ENCODE data around the gene WDR55. TPM values are rescaled to one million over a fixed set of nuclear protein-coding genes. Genes with fewer than 3 reads are reported as not detected.
"Not testable (repeated sequence)": the region's sequence is repeated elsewhere in the genome, so short reads cannot be mapped to it uniquely, and the experiment has no call there.

Gene WDR55
- total RNA-seq, 1 experiment from 2014 or later, result 38.8 TPM

DNA sequence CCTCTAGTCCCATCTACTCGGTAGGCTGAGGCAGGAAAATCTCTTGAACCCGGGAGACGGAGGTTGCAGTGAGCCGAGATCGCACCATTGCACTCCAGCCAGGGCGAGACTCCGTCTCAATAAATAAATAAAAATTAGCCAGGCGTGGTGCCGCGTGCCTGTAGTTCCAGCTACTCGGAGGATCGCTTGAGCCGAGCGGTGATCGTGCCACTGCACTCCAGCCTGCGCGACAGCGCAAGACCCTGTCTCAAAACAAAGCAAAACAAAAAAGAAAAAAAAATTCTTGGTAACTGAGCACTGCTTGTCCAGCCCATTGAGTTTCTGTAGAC lies 710 bp upstream of the WDR55 start:
- H3K9me3 ChIP-seq, result no peaks in the 10 kb centered on the region
- TF ChIP-seq, protein P1, sequence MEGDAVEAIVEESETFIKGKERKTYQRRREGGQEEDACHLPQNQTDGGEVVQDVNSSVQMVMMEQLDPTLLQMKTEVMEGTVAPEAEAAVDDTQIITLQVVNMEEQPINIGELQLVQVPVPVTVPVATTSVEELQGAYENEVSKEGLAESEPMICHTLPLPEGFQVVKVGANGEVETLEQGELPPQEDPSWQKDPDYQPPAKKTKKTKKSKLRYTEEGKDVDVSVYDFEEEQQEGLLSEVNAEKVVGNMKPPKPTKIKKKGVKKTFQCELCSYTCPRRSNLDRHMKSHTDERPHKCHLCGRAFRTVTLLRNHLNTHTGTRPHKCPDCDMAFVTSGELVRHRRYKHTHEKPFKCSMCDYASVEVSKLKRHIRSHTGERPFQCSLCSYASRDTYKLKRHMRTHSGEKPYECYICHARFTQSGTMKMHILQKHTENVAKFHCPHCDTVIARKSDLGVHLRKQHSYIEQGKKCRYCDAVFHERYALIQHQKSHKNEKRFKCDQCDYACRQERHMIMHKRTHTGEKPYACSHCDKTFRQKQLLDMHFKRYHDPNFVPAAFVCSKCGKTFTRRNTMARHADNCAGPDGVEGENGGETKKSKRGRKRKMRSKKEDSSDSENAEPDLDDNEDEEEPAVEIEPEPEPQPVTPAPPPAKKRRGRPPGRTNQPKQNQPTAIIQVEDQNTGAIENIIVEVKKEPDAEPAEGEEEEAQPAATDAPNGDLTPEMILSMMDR (IDR thresholded peaks at IDR 0.05; ENCODE audit: insufficient read depth in 1 of 2, low read depth in 1 of 2, low read length in 1 of 2, severe bottlenecking in 1 of 2, unreplicated experiment in 1 of 2), result no peak
- H3K4me1 ChIP-seq, result peaks cover 7% of the 10 kb centered on the region; the same call in 1 of the 2 replicates
- no TSS peak for BruUV-seq (replicated peaks)
- peaks cover 14% of the 10 kb centered on the region for H3K4me1 Mint-ChIP-seq (ENCODE audit: low read depth, unreplicated experiment)
- DNase-seq, result no peak
- peaks cover 4% of the 10 kb centered on the region for H3K36me3 ChIP-seq (ENCODE audit: control insufficient read depth, insufficient read depth, low read length)
- ChIA-PET CTCF (interaction anchor here (0.6 to 0.8 kb wide), 2 partner anchors 16 to 1029 kb away, joined by 3 to 9 read pairs; partner anchors contain the start of genes IK and NDUFA2), POLR2A (interaction anchor here (0.6 to 1.5 kb wide), 4 partner anchors 16 to 882 kb away, joined by 5 to 32 read pairs (median 8); partner anchors contain the start of genes HARS1, HARS2, IK and NDUFA2)
- H3K36me3 Mint-ChIP-seq (ENCODE audit: insufficient read depth, unreplicated experiment), result peaks cover 75% of the 10 kb centered on the region
- peaks cover 9% of the 10 kb centered on the region for H3K9me3 Mint-ChIP-seq (ENCODE audit: unreplicated experiment)
- peak overlapping the region; percentile 98 for H3K4me3 Mint-ChIP-seq (ENCODE audit: unreplicated experiment)
- no peaks in the 10 kb centered on the region for H3K27me3 Mint-ChIP-seq (ENCODE audit: insufficient read depth, unreplicated experiment)
- H3K4me3 ChIP-seq (ENCODE audit: low read depth, low read length), result peak overlapping the region; percentile 86
- peak overlapping the region; percentile 89 for H3K27ac Mint-ChIP-seq (ENCODE audit: unreplicated experiment)
- no peaks in the 10 kb centered on the region for H3K27me3 ChIP-seq (replicated peaks; ENCODE audit: control insufficient read depth, insufficient read depth, low read length)
- intact Hi-C loops (cut with micrococcal nuclease; ENCODE audit: unreplicated experiment), result loop anchor here (1.0 to 2.0 kb wide), 5 partner anchors 17 to 291 kb away; partner anchors contain the start of genes HARS1, HARS2, IK and NDUFA2

DNA sequence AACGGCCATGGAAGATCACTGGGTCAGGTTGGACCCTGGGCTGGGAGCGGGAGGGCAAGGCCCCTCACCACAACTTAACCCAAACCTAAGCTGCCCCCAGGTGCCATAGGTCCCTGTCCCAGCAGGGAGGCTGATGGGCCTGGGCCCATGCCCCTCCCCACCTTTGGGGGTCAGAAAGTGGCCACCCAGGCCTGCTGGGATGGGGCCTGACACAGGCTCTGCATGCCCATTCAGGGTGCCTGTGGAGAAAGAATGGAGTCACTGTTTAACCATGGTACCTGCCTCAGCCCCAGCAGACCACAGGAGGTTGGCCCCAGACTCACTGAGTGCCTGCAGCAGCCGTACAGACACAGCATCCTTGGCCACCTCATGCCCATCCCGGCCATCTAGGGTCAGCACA lies 6.3 kb downstream of the WDR55 start:
- H3K4me3 ChIP-seq (ENCODE audit: low read depth, low read length); H3K27ac Mint-ChIP-seq (ENCODE audit: unreplicated experiment); H3K36me3 ChIP-seq (ENCODE audit: control insufficient read depth, insufficient read depth, low read length); H3K4me1 Mint-ChIP-seq (ENCODE audit: low read depth, unreplicated experiment); H3K4me3 Mint-ChIP-seq (ENCODE audit: unreplicated experiment); DNase-seq; H3K9me3 Mint-ChIP-seq (ENCODE audit: unreplicated experiment); H3K27me3 ChIP-seq (replicated peaks; ENCODE audit: control insufficient read depth, insufficient read depth, low read length); CTCF ChIA-PET; H3K27me3 Mint-ChIP-seq (ENCODE audit: insufficient read depth, unreplicated experiment); H3K9me3 ChIP-seq; H3K4me1 ChIP-seq; BruUV-seq (replicated peaks); intact Hi-C loops (cut with micrococcal nuclease; ENCODE audit: unreplicated experiment); POLR2A ChIA-PET: not testable (repeated sequence)
- H3K36me3 Mint-ChIP-seq (ENCODE audit: insufficient read depth, unreplicated experiment), result peaks cover 73% of the 10 kb centered on the region

DNA sequence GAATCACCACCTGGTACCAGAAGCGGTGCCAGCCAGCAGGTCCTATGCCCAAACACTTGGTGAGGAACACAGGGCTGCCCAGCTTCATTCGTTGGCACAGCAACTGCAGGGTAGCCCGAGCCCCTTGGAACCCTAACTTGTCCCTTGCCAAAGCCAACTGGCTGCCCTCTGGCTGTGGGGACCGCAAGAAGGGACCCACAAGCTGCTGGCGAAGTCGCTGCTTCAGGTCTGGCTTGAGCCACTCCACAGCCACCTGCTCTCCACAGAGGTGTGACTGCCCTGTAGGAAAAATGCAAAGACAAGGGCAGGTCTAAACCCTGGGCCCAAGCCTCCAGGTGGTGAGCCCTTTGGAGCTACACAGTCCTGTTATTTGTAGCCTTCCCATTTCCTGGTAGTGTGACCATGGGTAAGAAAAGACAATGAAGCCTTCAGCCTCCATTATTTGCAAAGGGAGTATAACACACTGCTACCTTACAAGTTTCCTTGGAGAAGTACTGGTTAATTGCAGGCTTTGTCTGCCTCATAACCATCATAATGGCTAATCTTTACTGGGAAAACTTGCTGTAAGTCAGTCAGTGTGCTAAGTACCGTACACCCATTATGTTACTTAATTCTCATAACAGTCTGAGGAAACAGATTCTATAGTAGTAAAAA lies 6.9 kb downstream of the WDR55 start:
- no peaks in the 10 kb centered on the region for H3K27me3 ChIP-seq (replicated peaks; ENCODE audit: control insufficient read depth, insufficient read depth, low read length)
- no peak for DNase-seq
- H3K36me3 ChIP-seq (ENCODE audit: control insufficient read depth, insufficient read depth, low read length), result peaks cover 4% of the 10 kb centered on the region; the same call in 1 of the 2 replicates
- H3K9me3 Mint-ChIP-seq (ENCODE audit: unreplicated experiment), result peaks cover 2% of the 10 kb centered on the region
- peaks cover 72% of the 10 kb centered on the region for H3K36me3 Mint-ChIP-seq (ENCODE audit: insufficient read depth, unreplicated experiment)
- intact Hi-C loops (cut with micrococcal nuclease; ENCODE audit: unreplicated experiment), result no loop called here
- H3K4me3 Mint-ChIP-seq (ENCODE audit: unreplicated experiment), result no peak overlapping the region
- BruUV-seq (replicated peaks), result no TSS peak
- ChIA-PET CTCF (interaction anchor here (1.1 kb wide), 1 partner anchor 24 kb away, joined by 4 read pairs; the partner anchor contains the start of gene IK), POLR2A (interaction anchor here (0.6 kb wide), 1 partner anchor 120 kb away, joined by 4 read pairs; no protein-coding TSS in a partner anchor)
- no peaks in the 10 kb centered on the region for H3K4me1 ChIP-seq
- H3K27me3 Mint-ChIP-seq (ENCODE audit: insufficient read depth, unreplicated experiment), result no peaks in the 10 kb centered on the region
- H3K27ac Mint-ChIP-seq (ENCODE audit: unreplicated experiment), result no peak overlapping the region
- H3K9me3 ChIP-seq, result no peaks in the 10 kb centered on the region
- no peak overlapping the region for H3K4me3 ChIP-seq (ENCODE audit: low read depth, low read length)
- H3K4me1 Mint-ChIP-seq (ENCODE audit: low read depth, unreplicated experiment), result peaks cover 2% of the 10 kb centered on the region
- TF ChIP-seq, protein P1 (IDR thresholded peaks at IDR 0.05; ENCODE audit: insufficient read depth in 1 of 2, low read depth in 1 of 2, low read length in 1 of 2, severe bottlenecking in 1 of 2, unreplicated experiment in 1 of 2), result no peak
